ENCODE results near the gene AHCYL2. TPM values are rescaled to one million over a fixed set of nuclear protein-coding genes. Genes with fewer than 3 reads are reported as not detected.

The AHCYL2 gene
- total and polyA plus RNA-seq, 2 donors (not counting 1 experiment from before 2014, with no cell fraction given) = 8.8 to 26.2 TPM

DNA sequence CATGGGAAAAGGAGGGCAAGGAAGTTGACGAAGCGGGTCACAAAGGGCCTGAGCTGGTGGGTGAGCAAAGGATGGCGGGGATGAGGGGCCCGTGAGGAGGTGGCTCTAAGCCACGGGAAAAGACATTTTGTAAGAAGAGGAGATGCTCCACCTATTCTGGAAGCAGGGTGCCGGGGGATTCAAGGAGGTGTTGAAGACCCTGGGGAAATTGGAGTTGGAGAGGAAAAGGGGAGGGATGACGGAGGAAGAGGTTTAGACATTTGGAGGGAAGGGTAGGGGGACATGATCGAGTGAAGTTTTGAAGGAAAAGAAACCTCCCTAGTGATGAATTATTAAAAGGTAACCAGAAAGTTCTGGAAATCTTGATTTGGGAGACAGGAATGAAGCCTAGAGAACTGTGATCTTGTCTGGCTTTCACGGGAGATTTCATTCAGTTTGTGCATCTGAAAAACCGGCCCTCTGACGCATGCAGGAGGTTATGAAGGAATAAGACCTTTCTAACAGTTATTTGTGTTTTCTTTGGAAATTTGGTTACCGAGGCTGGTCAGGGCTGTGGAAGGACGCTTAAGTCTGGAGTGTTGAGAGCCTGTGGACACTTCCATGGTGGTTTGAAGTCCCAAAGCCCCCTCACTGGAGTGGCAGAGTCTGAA, 35.0 kb upstream of the AHCYL2 start:
- H3K27ac ChIP-seq (ENCODE audit: low read length in 2 of 2) = no peak overlapping the region
- no peaks in the 10 kb centered on the region for H3K9me3 ChIP-seq (ENCODE audit: control extremely low read depth in 1 of 3, control insufficient read depth in 2 of 3, insufficient read depth in 1 of 3, low read length in 2 of 3)
- H3K27me3 ChIP-seq (replicated peaks in 1 of 4; ENCODE audit: control extremely low read depth in 1 of 4, control insufficient read depth in 3 of 4, insufficient read depth in 4 of 4, low read length in 3 of 4) = peaks cover 0 to 36% (median 18%) of the 10 kb centered on the region in 4 experiments
- TF ChIP-seq, protein P1, sequence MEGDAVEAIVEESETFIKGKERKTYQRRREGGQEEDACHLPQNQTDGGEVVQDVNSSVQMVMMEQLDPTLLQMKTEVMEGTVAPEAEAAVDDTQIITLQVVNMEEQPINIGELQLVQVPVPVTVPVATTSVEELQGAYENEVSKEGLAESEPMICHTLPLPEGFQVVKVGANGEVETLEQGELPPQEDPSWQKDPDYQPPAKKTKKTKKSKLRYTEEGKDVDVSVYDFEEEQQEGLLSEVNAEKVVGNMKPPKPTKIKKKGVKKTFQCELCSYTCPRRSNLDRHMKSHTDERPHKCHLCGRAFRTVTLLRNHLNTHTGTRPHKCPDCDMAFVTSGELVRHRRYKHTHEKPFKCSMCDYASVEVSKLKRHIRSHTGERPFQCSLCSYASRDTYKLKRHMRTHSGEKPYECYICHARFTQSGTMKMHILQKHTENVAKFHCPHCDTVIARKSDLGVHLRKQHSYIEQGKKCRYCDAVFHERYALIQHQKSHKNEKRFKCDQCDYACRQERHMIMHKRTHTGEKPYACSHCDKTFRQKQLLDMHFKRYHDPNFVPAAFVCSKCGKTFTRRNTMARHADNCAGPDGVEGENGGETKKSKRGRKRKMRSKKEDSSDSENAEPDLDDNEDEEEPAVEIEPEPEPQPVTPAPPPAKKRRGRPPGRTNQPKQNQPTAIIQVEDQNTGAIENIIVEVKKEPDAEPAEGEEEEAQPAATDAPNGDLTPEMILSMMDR (IDR thresholded peaks at IDR 0.05) = no peak
- TF ChIP-seq EZH2 (IDR thresholded peaks at IDR 0.05; ENCODE audit: borderline replicate concordance, insufficient read depth, low read depth, low read length, poor library complexity, severe bottlenecking) = no peak
- peak overlapping the region; percentile 86 for H2AFZ ChIP-seq (ENCODE audit: insufficient read depth, low read depth, low read length, poor library complexity, severe bottlenecking)
- H3K9ac ChIP-seq (ENCODE audit: low read length) = peak overlapping the region; percentile 70
- Mint-ChIP-seq H3K27ac (peak overlapping the region; percentile 5), H3K4me1 (peaks cover 22% of the 10 kb centered on the region), H3K27me3 (peaks cover 33% of the 10 kb centered on the region), H3K9me3 (ENCODE audit: insufficient read depth) (no peaks in the 10 kb centered on the region), H3K4me3 (peak overlapping the region; percentile 85)
- POLR2A ChIA-PET = no interaction called here
- CTCF ChIA-PET = interaction anchor here (1.2 kb wide), 1 partner anchor 26 kb away, joined by 4 read pairs; no protein-coding TSS in a partner anchor
- WGBS (ENCODE audit: insufficient coverage) = 53% methylated on average over 10 of the region's 13 CpGs
- DNase-seq (no peak), ATAC-seq (ENCODE audit: low read depth) (no peak)
- peaks cover 15 to 17% of the 10 kb centered on the region in 2 donors for H3K4me1 ChIP-seq (ENCODE audit: control insufficient read depth in 2 of 2, insufficient read depth in 2 of 2, low read length in 2 of 2)
- peak overlapping the region in 4 of 5 experiments; percentile 25 to 76 (median 57) for H3K4me3 ChIP-seq (ENCODE audit: control extremely low read depth in 1 of 5, extremely low read depth in 1 of 5, insufficient read depth in 1 of 5, low read depth in 2 of 5, low read length in 4 of 5)
- no peaks in the 10 kb centered on the region for H4K20me1 ChIP-seq (ENCODE audit: control insufficient read depth, insufficient read depth, low read length, poor library complexity, severe bottlenecking)
- no peaks in the 10 kb centered on the region for H3K36me3 ChIP-seq (replicated peaks in 1 of 2; ENCODE audit: control extremely low read depth in 1 of 2, control insufficient read depth in 1 of 2, extremely low read depth in 1 of 2, insufficient read depth in 2 of 2, low read length in 1 of 2)
- H3K79me2 ChIP-seq (ENCODE audit: control insufficient read depth, insufficient read depth, low read length) = no peaks in the 10 kb centered on the region
- H3K4me2 ChIP-seq (replicated peaks; ENCODE audit: low read depth, low read length, poor library complexity, severe bottlenecking) = peak overlapping the region; percentile 97
- intact Hi-C loops (cut with micrococcal nuclease) = no loop called here

DNA sequence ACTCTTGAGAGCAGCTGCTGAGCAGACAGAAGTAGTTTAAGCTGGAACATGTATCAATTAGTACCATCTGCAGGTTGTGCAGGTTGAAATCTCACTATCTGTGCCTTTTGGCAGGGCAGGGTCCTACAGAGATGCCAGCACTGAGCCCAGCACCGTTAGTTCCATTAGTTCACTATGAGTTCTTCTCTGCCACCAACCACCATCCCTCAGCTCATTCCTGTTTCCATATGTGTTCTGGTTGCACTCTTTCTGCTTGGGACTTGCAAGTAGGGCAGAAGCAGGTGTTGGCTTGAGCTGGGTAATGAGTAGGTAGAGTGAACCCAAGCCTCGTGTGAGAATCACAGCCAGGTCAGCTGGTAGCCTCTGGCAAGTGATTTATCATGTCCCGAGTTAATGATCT, 33.6 kb upstream of the AHCYL2 start:
- Histone ChIP-seq H3K27ac (ENCODE audit: low read length in 2 of 2) (no peak overlapping the region), H3K9ac (ENCODE audit: low read length) (no peak overlapping the region), H2AFZ (ENCODE audit: insufficient read depth, low read depth, low read length, poor library complexity, severe bottlenecking) (no peak overlapping the region), H4K20me1 (ENCODE audit: control insufficient read depth, insufficient read depth, low read length, poor library complexity, severe bottlenecking) (no peaks in the 10 kb centered on the region), H3K4me1 (ENCODE audit: control insufficient read depth in 2 of 2, insufficient read depth in 2 of 2, low read length in 2 of 2) (peaks cover 15 to 17% of the 10 kb centered on the region in 2 donors), H3K4me2 (replicated peaks; ENCODE audit: low read depth, low read length, poor library complexity, severe bottlenecking) (no peak overlapping the region), H3K9me3 (ENCODE audit: control extremely low read depth in 1 of 3, control insufficient read depth in 2 of 3, insufficient read depth in 1 of 3, low read length in 2 of 3) (no peaks in the 10 kb centered on the region), H3K27me3 (replicated peaks in 1 of 4; ENCODE audit: control extremely low read depth in 1 of 4, control insufficient read depth in 3 of 4, insufficient read depth in 4 of 4, low read length in 3 of 4) (peaks cover 0 to 36% (median 18%) of the 10 kb centered on the region in 4 experiments), H3K79me2 (ENCODE audit: control insufficient read depth, insufficient read depth, low read length) (no peaks in the 10 kb centered on the region), H3K36me3 (replicated peaks in 1 of 2; ENCODE audit: control extremely low read depth in 1 of 2, control insufficient read depth in 1 of 2, extremely low read depth in 1 of 2, insufficient read depth in 2 of 2, low read length in 1 of 2) (no peaks in the 10 kb centered on the region), H3K4me3 (ENCODE audit: control extremely low read depth in 1 of 5, extremely low read depth in 1 of 5, insufficient read depth in 1 of 5, low read depth in 2 of 5, low read length in 4 of 5) (no peak overlapping the region)
- Mint-ChIP-seq H3K27me3 (peaks cover 33% of the 10 kb centered on the region), H3K27ac (no peak overlapping the region), H3K4me3 (no peak overlapping the region), H3K9me3 (ENCODE audit: insufficient read depth) (no peaks in the 10 kb centered on the region), H3K4me1 (peaks cover 22% of the 10 kb centered on the region)
- ChIA-PET POLR2A (no interaction called here), CTCF (no interaction called here)
- 92% methylated on average over 3 of the region's 3 CpGs for WGBS (ENCODE audit: insufficient coverage)
- ATAC-seq (ENCODE audit: low read depth) (no peak), DNase-seq (no peak)
- no peak for TF ChIP-seq EZH2 (IDR thresholded peaks at IDR 0.05; ENCODE audit: borderline replicate concordance, insufficient read depth, low read depth, low read length, poor library complexity, severe bottlenecking)
- TF ChIP-seq, protein P1 (IDR thresholded peaks at IDR 0.05) = no peak
- intact Hi-C loops (cut with micrococcal nuclease) = loop anchor here (1.0 kb wide), 1 partner anchor 22 kb away; no protein-coding TSS in a partner anchor

Measured in B cell (primary cell).